NCI-H1436 treated with DMSO at 0.1 percent for 48 hours (cell line): ENCODE data around the gene RSRC1.

Experiments used
- DNase-seq: peaks from one replicate; lab custom pipeline; 2025; lab: John Stamatoyannopoulos, UW

RSRC1 gene

GRCh38 chr3:158128755-158129154, 18.9 kb downstream of the RSRC1 start:
- no peak for DNase-seq

- DNase-seq: no peak
Observed at GRCh38 chr3:158134363-158134762, 24.5 kb downstream of the RSRC1 start.

- DNase-seq: no peak
Observed at GRCh38 chr3:158140396-158140795, 30.5 kb downstream of the RSRC1 start.

DNA sequence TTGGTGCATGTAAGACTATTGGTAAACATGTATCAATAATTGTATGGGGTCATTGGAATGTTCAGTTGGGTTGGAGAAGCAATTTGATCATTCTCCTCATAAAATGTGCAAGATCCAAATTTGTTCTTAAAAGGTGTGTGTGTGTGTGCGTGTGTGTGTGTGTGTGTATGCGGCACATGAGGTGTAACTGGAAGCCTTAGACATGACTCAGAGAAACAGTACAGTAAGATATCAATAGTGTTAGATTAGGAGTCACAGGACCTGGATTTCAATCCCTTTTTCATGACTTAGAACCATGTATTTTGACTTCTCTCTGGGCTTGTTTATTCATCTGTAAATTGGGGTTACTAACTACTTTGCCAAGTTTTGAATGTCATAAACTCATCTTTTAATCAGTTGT, 38.3 kb downstream of the RSRC1 start:
- DNase-seq: no peak

DNA sequence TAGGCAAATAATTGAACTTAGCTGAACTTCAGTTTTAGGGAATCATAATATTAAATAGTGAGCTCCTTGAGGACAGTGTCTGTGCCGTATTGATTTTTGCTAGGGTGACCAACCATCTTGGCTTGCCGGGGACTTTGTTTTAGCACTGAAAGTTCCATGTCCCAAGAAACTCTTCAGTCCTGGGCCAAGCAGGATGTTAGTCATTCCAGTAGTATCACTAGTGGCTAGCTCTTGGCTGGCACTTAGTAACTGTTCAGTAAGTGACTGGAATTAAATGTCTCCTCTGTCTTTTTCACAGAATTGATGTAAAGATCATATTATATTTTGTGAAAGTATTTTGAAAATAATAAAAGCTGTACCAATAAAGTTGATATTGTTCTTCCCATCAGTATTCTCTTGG, 42.3 kb downstream of the RSRC1 start:
- DNase-seq: no peak

DNA sequence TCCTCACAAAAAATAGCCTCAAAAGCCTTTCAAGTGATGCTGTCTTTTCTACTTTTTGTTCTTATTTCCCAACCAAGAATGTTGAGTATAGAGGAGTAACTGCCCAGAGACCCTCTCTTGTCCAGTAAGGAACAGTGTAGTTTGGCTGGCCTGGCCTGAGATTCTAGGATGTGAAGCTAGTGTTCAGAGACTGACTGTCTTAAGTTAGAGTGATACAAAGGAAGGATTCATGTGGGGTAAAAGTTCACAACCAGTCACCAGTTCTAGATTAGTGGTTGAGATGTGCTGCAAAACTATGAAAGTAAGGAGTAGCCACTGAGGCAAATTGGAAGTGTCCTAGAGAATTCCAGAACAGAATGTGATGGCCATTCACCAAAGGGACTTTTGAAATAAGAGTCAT, 49.1 kb downstream of the RSRC1 start:
- no peak for DNase-seq

- DNase-seq: no peak
Observed at GRCh38 chr3:158159714-158160113, 49.8 kb downstream of the RSRC1 start.

DNA sequence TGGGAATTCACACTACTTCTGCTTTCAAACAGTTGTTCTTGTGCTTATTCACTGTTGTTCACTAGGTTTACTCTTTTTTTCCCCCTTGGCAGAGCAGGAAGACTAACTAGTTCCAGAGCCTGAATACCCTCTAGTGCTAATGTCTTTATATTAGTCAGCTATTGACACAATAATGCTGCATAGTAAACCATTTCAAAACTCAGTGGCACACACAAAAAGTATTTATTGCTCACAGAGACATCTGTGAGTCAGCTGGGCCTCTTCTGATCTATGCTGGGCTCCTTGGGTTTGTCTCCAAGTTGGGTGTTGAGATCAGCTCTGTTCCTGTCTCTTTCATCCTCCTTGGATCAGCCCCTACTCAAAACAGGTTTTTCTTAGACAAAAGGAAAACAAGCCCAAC, 51.1 kb downstream of the RSRC1 start:
- DNase-seq: no peak

GRCh38 chr3:158165141-158165655, 55.3 kb downstream of the RSRC1 start:
- DNase-seq: no peak

GRCh38 chr3:158165730-158166129, 55.8 kb downstream of the RSRC1 start:
- no peak for DNase-seq

DNA sequence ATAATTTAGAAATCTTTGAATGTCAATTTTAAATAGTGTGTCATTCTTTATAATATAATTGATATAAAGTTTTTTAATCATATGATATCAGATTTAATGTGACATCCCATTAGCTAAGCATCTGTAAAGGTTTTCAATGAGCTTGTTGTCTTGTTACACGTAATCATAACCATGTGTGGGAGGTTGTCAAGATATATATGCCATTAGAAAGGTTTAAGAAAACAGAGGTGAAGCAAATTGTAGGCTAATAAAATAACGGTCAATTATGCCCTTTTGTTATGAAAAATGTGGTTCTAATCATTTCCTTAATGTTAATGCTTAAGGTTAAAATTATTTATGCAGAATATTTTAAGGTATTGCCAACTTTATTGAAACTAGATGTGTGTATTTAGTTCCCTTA, 56.3 kb downstream of the RSRC1 start:
- DNase-seq: no peak

GRCh38 chr3:158167737-158168557, 58.1 kb downstream of the RSRC1 start:
- no peak for DNase-seq

DNA sequence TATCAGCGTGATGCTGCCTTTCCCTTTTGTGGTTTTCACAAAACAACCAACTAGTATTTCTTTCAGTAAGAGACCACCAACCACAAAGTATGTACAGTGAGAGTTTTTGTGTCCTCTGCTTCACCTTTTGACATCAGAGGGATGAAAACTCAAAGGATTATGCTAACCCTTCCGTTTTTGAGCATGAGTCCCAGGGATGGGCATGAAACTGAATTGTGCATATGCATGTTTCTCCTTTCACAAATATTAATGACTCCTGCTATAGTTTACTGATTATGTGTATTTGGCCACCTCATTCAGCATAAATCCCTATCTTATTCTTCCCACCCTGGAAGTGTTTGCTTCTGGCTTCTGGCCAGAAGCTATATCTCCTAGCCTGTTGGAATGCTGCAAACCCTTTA, 59.2 kb downstream of the RSRC1 start:
- no peak for DNase-seq

- DNase-seq: no peak
Observed at GRCh38 chr3:158181096-158181495, 71.2 kb downstream of the RSRC1 start.

DNA sequence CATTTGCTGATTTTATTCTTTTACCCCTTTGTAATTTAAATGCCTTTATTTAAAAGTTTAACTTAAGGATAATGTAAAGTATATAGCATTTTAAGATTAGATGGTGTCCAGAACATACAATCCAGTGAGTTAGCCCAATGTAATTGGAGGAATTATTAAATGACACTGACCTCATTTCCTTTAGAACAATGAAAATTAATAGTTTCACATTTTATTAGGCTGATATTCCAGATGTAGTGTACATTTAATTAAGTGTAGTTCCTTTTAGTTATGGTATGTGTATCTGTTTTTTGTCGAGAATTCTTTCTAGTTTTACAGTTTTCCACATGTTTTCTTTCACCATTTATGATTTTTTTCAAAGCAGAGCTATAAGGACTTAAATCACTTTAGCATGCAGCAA, 75.8 kb downstream of the RSRC1 start:
- no peak for DNase-seq

GRCh38 chr3:158200955-158201354, 91.1 kb downstream of the RSRC1 start:
- DNase-seq: no peak

DNA sequence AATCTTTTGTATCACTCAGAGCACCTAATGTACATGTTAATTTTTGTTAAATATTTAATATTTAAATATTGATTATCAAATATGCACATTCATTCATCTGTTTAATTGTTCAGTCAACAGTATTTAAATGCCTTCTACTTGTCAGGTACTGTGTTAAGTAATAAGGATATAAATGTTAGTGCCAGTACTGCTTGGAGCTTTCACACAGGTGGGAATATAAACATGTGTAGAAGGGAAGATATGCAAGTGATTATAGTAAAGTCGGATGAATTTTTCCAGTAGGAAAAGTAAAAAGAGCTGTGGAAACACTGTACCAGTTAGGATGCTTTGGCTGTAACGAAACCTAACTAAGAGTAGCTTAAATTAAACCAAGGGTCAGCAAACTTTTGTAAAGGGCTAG, 95.4 kb downstream of the RSRC1 start:
- DNase-seq: no peak

DNA sequence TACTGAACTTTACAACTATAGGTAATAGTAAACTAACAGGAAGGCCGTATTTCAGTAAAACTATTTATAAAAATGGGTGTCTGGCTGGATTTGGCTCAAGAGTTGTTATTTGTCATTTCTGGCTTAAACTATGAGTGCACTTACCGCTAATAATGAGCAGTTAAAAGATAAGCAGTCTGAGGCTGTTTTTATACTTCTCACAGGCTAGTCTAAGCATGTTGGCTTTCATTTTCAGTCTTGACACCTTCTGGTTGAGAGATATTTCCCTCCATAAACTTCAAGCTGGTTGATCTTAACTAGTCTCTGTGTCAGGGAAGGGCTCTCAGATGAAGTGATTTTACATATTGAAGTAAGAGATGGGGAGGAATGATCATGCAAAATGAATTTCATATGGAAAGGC, 96.1 kb downstream of the RSRC1 start:
- DNase-seq: no peak

- DNase-seq: no peak
Observed at GRCh38 chr3:158210067-158210466, 100.2 kb downstream of the RSRC1 start.

DNA sequence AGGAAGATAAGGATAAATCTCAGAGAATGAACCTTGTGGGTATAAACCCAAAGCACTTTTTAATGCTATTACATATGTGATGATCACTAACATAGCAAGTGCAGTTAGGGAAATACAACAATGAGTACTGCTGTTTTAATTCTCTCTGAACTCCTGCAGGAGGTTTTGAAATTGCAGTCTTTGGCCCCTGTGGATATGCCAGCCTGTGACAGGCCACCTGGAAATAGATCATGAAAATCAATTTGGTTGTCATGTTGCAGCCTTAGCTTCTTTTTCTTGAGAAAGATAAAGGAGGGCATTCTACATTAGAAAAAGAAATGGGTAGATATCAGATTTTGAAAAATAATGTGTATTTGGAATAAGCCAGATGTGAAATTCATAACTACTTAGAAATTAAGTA, 103.6 kb downstream of the RSRC1 start:
- DNase-seq: no peak

GRCh38 chr3:158217992-158218391, 108.1 kb downstream of the RSRC1 start:
- no peak for DNase-seq

DNA sequence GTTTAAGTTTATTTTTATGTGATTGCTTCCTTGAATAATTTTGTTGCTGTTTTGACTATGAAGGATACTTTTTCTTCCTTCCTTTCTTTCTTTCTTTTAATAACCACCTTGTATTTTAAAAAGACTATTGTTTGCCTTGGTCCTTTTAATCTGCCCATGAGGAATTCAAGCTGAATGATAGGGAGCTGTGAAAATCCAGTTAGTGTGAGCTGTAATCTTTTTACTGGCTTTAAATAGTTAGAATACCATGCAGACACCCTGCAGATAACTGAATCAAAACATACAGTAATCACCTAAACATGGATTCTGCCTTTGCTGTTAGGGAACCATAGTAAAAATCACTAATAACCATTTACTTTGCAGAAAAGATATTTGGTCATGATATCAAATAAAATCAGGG, 110.7 kb downstream of the RSRC1 start:
- DNase-seq: no peak

DNA sequence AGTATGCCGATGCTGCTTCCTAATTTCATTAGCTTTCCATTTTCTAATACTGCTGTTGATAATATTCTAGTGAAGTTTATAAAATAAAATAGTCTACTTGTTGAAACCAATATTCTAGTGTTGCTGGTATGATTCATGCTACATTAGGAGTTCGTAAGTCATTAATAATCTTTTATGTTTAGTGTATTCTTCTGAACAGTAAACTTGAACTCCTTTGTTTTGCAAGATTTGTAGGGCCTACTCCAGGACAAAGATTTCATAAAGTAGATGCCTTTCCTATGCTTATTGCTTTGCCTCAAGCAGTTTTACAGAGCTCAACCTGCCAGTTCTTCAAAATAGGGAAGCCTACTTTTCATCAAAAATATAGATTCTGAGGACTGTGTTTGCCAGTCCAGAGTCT, 111.5 kb downstream of the RSRC1 start:
- no peak for DNase-seq

- no peak for DNase-seq
Observed at GRCh38 chr3:158226429-158226828, 116.5 kb downstream of the RSRC1 start.
